Progenitor cell of endocrine pancreas (in vitro differentiated cells): ENCODE data around the gene CYP19A1. TPM values are rescaled to one million over a fixed set of nuclear protein-coding genes. Genes with fewer than 3 reads are reported as not detected.

ENCODE experiments used
- DNase-seq: peaks from one replicate; pipeline ENCODE4 v3.0.0; 2021; ENCODE audit warnings: low spot score; ENCODE audit not compliant: unreplicated experiment
- H3K27ac Mint-ChIP-seq: 2 replicates; pipeline ENCODE4 v1.8.0; 2021; ENCODE audit warnings: mild to moderate bottlenecking, moderate library complexity, mixed read lengths
- H3K27me3 Mint-ChIP-seq: 2 replicates; pipeline ENCODE4 v1.8.0; 2021; ENCODE audit warnings: mixed read lengths
- H3K36me3 Mint-ChIP-seq: 2 replicates; pipeline ENCODE4 v1.8.0; 2022; ENCODE audit warnings: mixed read lengths; ENCODE audit not compliant: insufficient read depth
- H3K4me1 Mint-ChIP-seq: 2 replicates; pipeline ENCODE4 v1.8.0; 2021; ENCODE audit warnings: low read depth, mixed read lengths
- H3K4me3 Mint-ChIP-seq: 2 replicates; pipeline ENCODE4 v1.8.0; 2021; ENCODE audit warnings: low read depth, mild to moderate bottlenecking, moderate library complexity, mixed read lengths
- H3K9me3 Mint-ChIP-seq: 2 replicates; pipeline ENCODE4 v1.8.0; 2021; ENCODE audit warnings: low read depth, mixed read lengths
- CTCF ChIP-seq: fragments of 200-600 bp; sonication (generic); IDR thresholded peaks from one replicate; pipeline ENCODE4 v1.5.0; 2021; ENCODE audit warnings: antibody characterized with exemption, mild to moderate bottlenecking; ENCODE audit not compliant: unreplicated experiment
- total RNA-seq: library from RNA; stranded (reverse); gene quantifications from 2 replicates; pipeline ENCODE4 v1.2.1, GENCODE V29; 2021

CYP19A1 gene
- total RNA-seq, 1 donor from 2014 or later: not detected

DNA sequence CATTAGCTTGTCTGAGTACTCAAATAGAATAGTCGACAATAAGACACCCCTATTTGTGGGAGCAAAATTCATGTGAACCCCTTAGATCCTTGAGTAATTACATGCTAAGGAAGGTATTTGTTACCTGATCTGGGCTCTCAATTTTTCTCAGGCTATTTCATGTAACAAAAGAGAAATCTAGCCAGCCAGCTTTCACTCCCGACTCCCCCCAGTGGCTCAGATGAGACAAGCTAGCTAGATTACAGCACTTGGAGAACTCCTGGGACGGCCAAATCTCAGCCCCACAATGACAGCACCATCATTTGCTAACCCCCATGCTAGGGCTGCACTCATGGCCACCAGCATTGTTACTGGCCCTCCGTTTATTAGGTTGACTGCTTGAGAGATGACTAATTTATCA lies 44.4 kb upstream of the CYP19A1 start:
- no peaks in the 10 kb centered on the region for H3K36me3 Mint-ChIP-seq
- H3K4me3 Mint-ChIP-seq: no peak overlapping the region
- no peaks in the 10 kb centered on the region for H3K9me3 Mint-ChIP-seq
- H3K27me3 Mint-ChIP-seq: peaks cover 52% of the 10 kb centered on the region
- TF ChIP-seq CTCF: peak; percentile 63
- H3K27ac Mint-ChIP-seq: no peak overlapping the region
- DNase-seq: no peak
- H3K4me1 Mint-ChIP-seq: peaks cover 1% of the 10 kb centered on the region

- H3K27ac Mint-ChIP-seq: no peak overlapping the region
Observed at GRCh38 chr15:51380999-51381806, 42.8 kb upstream of the CYP19A1 start.

GRCh38 chr15:51379390-51379789 lies 41.0 kb upstream of the CYP19A1 start:
- no peak overlapping the region for H3K27ac Mint-ChIP-seq
- H3K36me3 Mint-ChIP-seq: no peaks in the 10 kb centered on the region
- peaks cover 1% of the 10 kb centered on the region for H3K4me1 Mint-ChIP-seq
- peaks cover 33% of the 10 kb centered on the region for H3K27me3 Mint-ChIP-seq
- no peaks in the 10 kb centered on the region for H3K9me3 Mint-ChIP-seq
- no peak overlapping the region for H3K4me3 Mint-ChIP-seq
- no peak for TF ChIP-seq CTCF
- no peak for DNase-seq

More at GRCh38 chr15:51380999-51381806, 42.8 kb upstream of the CYP19A1 start:
- Mint-ChIP-seq H3K4me3 (no peak overlapping the region), H3K27me3 (peaks cover 40% of the 10 kb centered on the region), H3K9me3 (no peaks in the 10 kb centered on the region), H3K36me3 (no peaks in the 10 kb centered on the region), H3K4me1 (peaks cover 1% of the 10 kb centered on the region)
- peak; percentile 83 for TF ChIP-seq CTCF
- no peak for DNase-seq

- no peak for TF ChIP-seq CTCF
- Mint-ChIP-seq H3K27me3 (peaks cover 28% of the 10 kb centered on the region), H3K4me3 (no peak overlapping the region), H3K27ac (no peak overlapping the region), H3K36me3 (no peaks in the 10 kb centered on the region), H3K9me3 (no peaks in the 10 kb centered on the region), H3K4me1 (peaks cover 3% of the 10 kb centered on the region)
- DNase-seq: no peak
Observed at GRCh38 chr15:51378406-51378805, 40.0 kb upstream of the CYP19A1 start.

GRCh38 chr15:51377038-51377786 lies 38.8 kb upstream of the CYP19A1 start:
- no peaks in the 10 kb centered on the region for H3K9me3 Mint-ChIP-seq
- DNase-seq: no peak
- no peak for TF ChIP-seq CTCF
- H3K27me3 Mint-ChIP-seq: peaks cover 28% of the 10 kb centered on the region
- no peak overlapping the region for H3K27ac Mint-ChIP-seq
- no peak overlapping the region for H3K4me3 Mint-ChIP-seq
- H3K4me1 Mint-ChIP-seq: peaks cover 3% of the 10 kb centered on the region
- H3K36me3 Mint-ChIP-seq: no peaks in the 10 kb centered on the region
